IPS-18c (cell line): Measurements from ENCODE around the gene ATF3.
"Not testable (repeated sequence)": the region's sequence is repeated elsewhere in the genome, so short reads cannot be mapped to it uniquely, and the experiment has no call there.

Experiments used
- H3K4me3 ChIP-seq: 2 replicates; pipeline ENCODE4 v1.7.0; 2013; ENCODE audit warnings: low read depth, mild to moderate bottlenecking, low read length, moderate library complexity; ENCODE audit not compliant: insufficient read depth
- H3K9me3 ChIP-seq: one replicate; pipeline ENCODE4 v1.6.1; 2013; ENCODE audit warnings: mild to moderate bottlenecking, low read length, moderate library complexity; ENCODE audit not compliant: control insufficient read depth, insufficient read depth

ATF3 gene

DNA sequence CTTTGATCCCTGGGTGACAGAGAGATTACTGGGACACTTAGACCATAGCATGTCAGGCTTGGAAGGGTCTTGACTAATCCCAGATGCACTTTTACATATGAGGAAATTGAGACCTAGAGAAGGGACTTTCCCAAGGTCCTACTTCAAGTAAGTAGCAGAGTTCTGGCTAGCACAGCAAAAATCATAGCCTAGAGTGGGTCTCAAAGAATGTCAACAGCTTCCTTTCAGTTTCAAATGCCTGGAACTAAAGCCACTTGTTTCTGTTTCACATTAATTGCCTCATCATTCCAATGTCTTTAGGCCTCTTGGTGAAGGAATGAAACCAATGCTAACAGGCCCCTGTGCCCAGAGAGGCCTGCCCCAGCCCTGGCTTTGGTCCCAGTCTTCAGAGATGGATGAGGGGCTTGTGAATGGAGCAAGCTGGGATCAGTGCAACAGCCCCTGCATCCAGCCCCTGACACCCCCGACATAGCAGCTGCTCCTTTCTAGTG is 26.6 kb downstream of the ATF3 start:
- 0 out of 2 replicates have a peak overlapping the region, but pooled peaks have one; percentile 9 for H3K4me3 ChIP-seq
- H3K9me3 ChIP-seq, result peaks cover 2% of the 10 kb centered on the region

DNA sequence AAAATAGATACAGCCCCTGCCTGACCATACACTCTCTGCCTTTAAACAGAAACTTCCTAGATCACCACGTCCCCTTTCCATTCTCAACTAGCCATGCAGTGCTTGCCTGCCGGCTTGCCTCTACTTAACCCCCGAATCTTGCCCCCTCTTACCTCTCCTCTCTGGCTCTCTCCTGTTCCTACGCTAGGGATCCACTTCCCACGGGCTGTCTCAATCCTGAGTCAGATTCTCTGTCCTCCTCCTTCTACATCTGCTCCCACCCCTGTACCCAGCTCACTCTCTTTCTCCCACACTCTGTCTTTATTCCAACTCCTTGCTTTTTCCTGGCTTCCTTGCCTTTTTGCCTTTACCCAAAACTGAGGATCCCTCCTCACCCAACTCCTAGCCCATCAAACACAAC is 29.3 kb downstream of the ATF3 start:
- H3K4me3 ChIP-seq, result no peak overlapping the region
- H3K9me3 ChIP-seq, result peaks cover 3% of the 10 kb centered on the region

DNA sequence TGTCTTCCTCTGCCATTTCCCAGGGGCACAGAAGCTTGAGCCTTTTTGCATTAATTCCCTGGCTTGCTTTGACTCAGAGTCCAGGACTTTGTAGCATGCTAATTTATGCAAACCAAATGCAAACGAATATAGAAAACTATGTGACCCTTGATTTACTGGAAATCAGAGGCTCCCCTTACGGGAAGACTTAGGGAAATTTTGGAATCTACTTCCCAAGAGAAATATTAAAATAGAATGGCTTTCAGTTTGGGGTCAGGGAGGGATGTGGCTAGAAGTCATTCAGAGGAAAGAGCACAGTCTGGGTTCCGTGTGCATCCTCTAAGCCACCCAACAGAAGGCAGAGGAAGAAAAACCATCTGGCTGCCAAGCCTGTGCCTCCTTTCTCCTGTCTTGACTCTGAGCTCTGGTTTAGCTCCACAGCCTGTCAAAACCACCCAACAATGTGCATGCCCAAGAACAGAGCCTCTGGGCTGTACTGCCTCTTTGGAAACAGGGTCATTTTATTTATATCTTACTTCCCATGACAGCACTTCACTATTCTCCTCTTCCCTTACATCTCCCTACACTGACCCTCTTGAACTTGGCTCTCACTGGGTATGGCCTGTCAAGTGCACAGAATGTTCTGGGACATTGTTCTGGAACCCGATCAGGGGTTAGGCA is 30.1 kb downstream of the ATF3 start:
- Histone ChIP-seq H3K9me3 (peaks cover 5% of the 10 kb centered on the region), H3K4me3 (no peak overlapping the region)

DNA sequence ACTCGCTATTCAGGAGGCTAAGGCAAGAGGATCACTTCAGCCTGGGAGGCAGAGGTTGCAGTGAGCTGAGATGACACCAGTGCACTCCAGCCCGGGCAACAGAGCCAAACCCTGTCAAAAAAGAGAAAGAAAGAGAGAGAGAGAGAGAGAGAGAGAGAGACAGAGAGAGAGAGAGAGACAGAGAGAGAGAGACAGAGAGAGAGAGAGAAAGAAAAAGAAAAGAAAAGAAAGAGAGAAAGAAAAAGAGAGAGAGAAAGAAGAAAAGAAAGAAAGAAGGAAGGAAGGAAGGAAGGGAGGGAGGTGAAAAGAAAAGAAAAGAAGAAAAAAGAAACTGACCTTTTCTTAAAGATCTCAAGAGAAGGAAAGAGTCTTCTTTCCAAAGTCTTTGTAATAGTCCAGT is 31.0 kb downstream of the ATF3 start:
- H3K9me3 ChIP-seq, H3K4me3 ChIP-seq: not testable (repeated sequence)

DNA sequence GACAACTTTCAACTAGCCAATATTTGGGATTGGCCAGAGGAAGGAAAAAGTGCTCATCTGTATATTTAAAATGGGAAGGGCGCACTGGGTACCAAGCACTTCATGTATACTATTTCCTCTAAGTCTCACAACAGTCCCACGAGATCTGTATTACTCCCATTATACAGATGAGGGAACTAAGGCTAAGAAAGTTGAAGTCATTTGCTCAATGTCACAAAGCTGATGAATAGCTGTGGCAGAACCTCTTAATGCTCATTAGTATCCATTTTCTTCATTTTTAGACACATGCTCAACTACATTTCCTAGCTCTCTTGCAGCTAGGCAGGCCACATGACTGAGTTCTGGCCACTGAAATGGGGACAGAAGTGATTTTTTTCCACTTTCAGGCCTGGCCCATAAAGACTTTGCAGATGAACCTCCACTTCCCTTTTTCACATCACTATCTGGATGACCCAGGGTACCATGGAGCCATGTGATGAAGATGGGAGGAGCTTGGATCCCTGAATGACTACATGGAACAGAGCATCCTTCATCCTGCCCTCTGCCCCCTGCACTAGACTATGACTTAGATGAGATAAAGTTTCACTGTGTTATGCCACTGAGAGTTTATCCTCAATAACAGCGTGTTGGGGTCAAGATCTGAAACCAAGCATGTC is 31.8 kb downstream of the ATF3 start:
- Histone ChIP-seq H3K9me3 (peaks cover 3% of the 10 kb centered on the region), H3K4me3 (no peak overlapping the region)

DNA sequence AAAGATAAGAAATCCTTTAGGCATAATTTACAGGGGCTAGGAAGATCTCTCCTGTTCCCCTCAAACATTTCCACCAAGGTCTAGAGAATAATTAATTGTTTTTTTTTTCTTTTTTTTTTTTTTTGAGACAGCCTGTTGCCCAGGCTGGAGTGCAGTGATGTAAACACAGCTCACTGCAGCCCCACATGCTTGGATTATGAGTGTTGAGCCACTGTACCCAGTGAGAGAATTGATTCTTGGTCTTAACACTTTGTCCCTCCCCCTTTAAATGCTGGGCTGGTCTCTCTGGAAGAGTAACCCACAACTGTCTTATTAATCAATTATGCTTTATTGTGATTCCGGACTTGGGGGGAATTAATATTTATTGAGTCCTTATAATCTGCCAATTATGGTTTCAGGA is 33.4 kb downstream of the ATF3 start:
- H3K9me3 ChIP-seq, result peaks cover 3% of the 10 kb centered on the region
- H3K4me3 ChIP-seq, result no peak overlapping the region

DNA sequence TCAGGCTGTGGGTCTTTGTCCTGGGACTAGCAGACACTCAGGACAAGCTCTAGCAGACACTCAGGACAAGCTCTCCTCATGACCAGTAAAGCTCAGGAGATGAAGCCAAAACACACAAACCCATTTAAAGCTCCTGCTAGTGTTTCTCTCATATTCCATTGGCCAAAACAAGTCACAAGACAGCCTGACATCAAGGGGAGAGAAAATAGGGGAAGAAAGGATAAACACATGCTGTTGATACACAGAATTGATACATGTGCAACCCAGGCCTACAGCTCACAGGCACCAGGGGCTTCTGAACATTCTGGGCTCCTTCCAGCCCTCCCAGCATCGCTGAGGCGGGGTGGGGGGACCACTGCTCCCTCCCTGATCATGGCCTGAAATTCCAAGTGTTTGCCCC is 35.3 kb downstream of the ATF3 start:
- Histone ChIP-seq H3K4me3 (no peak overlapping the region), H3K9me3 (peaks cover 3% of the 10 kb centered on the region)

DNA sequence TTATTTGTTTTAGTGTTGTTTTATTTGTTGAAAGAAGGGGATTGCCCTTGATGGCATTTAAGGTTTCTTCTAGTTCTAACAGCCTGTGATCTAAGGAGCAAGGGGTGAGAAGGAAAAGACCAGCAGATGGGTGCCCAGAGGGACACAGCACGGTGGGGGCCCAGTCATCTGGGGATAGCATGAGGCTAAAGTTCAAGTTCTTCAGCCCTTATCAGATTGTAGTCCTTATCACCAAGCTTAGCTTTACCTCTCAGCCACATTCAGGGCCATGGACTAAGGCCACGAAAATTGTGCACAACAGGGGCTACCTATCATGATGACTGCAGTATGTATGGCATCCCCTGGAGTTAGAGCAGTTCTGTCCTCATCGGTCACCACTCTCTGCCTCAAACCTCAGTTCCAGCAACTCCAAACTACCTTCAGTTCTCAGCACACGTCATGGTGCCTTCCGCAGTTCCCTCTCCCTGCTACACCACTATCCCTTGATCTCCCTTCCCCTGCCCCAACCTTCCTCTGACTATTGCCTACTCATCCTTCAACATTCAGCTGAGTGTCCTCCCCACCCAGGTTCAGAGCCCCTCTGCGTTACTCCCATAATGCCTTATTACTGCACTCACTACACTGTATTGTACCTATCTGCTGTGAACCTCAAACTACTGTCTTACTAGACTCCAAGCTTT is 36.4 kb downstream of the ATF3 start:
- no peak overlapping the region for H3K4me3 ChIP-seq

DNA sequence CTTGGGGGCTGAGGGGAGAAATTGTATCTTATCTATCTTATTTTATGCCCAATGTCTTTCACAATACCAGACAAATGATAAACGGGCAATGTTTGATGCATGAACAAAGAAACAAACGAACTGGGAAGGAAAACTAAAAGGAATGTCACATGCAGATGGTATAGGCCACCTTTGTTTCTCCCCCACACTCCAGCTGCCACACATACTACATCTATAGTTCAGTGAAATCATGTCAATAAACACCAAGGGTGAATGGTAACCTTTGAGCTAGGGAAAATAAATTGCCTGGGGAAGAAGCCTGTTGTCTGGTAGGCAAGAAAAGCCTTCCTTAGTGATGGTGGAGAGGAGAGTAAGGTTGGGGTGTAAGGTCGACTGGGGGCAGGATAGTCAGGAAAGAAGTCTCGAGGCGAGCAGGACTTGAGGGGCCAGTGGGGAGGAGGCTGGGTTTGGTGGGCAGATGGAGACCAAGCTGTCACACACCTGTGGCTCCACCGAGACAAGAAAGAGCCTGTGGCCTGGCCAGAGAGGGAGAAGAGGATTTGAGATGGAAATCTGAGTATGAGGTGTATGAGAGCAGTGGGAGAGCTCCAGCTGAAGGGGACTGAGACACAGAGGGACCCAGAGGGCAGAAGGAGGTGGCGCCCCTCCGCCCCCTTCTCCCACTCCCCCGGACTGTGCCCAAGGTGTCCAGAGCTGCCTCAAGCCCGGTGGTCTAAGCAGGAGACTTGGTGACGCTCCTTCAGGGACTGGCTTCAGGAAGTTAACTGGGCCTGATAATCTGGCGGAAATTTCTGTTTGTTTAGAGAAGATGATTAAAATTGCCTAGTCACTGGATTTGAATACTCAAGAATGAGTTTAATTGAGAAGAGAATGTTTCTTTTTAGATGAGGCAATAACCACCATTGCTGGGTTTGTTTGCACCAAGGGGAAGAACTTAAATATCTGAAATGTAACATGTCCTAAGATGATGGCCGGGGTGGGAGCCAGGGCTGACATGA is 37.3 kb downstream of the ATF3 start:
- peaks cover 3% of the 10 kb centered on the region for H3K9me3 ChIP-seq

More for the DNA sequence above, 36.4 kb downstream of the ATF3 start:
- H3K9me3 ChIP-seq, result peaks cover 3% of the 10 kb centered on the region

DNA sequence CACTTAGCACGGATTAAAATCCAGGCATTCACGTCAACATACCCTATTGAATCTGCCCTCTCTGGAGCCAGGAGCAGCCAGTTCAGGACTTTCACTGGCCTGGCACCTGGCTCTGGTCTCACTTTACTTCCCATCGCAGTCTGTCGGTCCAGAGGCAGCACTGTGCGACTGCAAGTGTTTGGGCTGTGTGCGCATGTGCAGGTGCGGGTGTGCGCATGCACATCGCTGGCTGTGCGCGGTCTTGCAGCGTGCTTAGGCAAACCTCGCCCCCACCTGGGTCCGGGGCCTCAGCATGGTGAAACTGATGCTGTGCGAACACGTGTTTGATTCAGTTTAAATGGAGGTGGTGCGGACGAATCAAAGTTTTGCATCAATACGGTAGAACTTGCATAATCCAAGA is 38.0 kb downstream of the ATF3 start:
- Histone ChIP-seq H3K9me3 (peaks cover 3% of the 10 kb centered on the region), H3K4me3 (no peak overlapping the region)

More for the DNA sequence above, 37.3 kb downstream of the ATF3 start:
- H3K4me3 ChIP-seq, result no peak overlapping the region

DNA sequence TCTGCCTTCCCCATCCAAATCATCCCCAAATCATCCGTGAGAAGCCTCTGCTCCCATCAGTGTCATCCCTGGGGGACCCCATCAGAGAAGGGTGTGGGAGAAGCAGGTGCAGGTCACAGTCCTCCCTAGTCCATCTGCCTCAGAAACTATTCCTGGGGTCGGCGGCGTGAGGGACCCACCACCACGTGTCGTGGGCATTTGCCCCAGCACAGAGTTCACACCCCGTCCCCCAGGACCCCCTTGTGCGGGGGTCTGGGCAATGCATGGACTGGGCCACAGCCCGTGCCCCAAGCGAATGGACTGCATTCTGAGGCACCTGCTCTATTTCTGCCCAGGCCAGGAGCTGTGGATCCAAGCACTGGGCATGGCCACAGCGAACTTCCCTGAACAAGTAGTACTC is 38.4 kb downstream of the ATF3 start:
- Histone ChIP-seq H3K4me3 (no peak overlapping the region), H3K9me3 (peaks cover 3% of the 10 kb centered on the region)

DNA sequence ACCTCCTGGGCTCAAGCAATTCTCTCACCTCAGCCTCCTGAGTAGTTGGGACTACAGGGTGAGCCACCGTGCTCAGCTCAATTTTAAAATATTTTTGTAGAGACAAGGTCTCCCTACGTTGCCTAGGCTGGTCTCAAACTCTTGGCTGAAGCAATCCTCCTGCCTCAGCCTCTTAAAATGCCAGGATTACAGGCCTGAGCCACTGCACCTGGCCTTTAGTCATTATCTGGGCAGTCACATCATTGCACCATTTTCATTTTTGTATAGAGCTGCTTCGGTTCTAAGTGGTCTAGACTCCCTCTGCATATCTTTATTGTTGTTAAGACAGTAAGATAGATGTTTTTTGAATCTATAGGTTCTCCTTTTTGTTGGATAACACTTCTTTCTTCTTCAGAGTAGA is 39.9 kb downstream of the ATF3 start:
- H3K9me3 ChIP-seq, result no peaks in the 10 kb centered on the region
- no peak overlapping the region for H3K4me3 ChIP-seq

DNA sequence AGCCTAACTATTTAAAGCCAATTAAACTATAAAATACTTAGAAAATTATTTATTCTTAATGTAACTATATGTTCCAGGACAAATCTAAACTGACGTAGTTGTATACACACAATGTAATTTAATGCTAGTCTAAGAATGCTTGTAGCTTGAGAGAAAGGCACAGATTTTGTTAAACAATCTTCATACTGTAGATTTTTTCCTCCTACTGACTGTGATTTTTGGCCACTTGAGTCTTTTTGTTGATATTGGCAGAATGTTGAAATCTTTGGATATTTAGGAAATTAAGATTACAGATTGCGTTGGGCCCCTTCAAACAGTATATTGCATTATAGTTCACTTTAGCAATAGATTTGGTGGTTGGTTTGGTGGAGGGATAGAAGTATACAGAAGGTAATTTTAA is 40.5 kb downstream of the ATF3 start:
- Histone ChIP-seq H3K4me3 (no peak overlapping the region), H3K9me3 (no peaks in the 10 kb centered on the region)

DNA sequence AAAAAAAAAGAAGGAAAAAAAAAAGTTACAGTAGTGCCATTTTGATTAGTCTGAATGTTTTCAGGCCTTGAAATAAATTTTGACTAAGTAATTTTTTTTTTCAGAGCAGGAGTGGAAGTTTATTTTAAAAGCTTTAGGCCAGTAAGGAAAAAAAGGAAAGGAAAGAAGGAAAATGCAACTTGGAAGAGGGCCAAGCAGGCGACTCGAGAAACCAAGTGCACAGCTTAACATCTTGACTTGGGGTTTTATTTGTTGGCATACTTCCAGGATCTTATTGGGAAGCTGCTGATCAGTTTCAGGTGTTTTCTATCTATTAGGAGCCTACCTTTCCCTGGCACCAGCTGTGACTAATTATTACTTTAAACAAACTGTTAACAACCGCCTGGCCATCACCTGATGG is 41.7 kb downstream of the ATF3 start:
- Histone ChIP-seq H3K4me3 (no peak overlapping the region), H3K9me3 (no peaks in the 10 kb centered on the region)

DNA sequence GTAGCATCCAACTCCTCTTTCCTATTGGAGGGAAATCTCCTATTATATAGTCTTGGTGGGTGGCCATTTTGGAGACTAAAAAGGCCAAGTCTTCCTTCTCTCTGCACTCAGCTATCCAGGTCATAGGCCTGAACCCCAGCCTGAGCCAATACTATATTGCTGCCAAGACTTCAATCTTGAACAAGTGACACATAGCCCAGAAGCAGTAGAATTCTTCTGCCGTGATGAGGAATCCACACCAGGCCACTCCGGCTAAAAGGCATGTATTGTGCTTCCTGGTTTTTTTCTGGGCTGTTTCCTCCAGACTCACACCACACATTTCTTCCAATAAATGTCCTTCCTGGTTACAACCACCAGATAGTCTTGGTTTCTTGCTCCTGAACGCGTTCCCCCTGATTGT is 43.0 kb downstream of the ATF3 start:
- Histone ChIP-seq H3K4me3 (no peak overlapping the region), H3K9me3 (no peaks in the 10 kb centered on the region)

DNA sequence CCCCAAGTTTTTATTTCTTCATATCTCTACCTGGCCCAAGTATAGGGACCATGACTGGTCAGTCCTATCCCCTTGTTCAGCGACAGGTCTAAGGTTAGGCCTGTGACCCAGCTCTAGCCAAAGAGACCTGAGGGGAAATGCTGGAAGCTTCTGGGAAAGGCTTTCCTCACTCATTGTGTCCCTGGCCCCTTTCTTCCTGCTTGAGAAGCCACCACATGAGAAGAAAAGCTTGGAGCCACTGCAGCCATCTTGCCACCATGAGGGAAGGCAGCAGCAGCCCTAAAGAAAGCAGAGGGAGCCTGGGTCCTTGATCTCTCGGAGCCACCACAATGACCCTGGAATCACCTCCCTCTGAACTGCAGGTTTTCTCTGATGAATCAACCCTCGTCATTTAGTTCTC is 43.4 kb downstream of the ATF3 start:
- Histone ChIP-seq H3K4me3 (no peak overlapping the region), H3K9me3 (no peaks in the 10 kb centered on the region)

DNA sequence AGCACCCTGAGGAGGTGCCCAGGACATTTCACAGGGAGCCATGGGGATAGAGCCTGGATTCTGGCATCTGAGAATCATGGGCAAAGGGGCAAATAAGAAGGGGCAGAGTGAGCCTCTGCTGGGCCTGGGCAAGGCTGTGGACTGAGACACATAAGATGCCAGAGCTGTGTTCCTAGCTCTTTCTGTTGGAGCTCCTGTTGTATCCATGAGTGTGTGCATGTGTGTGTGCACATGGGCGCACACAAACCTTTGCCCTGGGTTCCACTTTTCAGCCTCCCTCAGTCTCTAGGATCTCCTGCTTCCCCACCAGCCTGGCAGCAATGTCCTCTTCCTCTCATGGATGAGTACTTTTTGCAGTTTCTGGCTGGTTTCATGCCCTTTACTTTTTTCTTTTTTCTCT is 44.0 kb downstream of the ATF3 start:
- Histone ChIP-seq H3K9me3 (no peaks in the 10 kb centered on the region), H3K4me3 (no peak overlapping the region)
